CD4-positive, alpha-beta T cell (primary cell): ENCODE measurements around the gene CUZD1. TPM values are rescaled to one million over a fixed set of nuclear protein-coding genes. Genes with fewer than 3 reads are reported as not detected.

Source experiments
- ATAC-seq: fragments of 200-7000 bp; cut with Tn5 transposase; one replicate; pipeline ENCODE4 v1.10.0; 2022; ENCODE audit warnings: mild to moderate bottlenecking; ENCODE audit not compliant: poor library complexity
- CTCF ChIA-PET: fragments of 350-600 bp; sonication (Branson Sonifier 250); formaldehyde crosslinking; loops from one replicate; lab custom pipeline; 2021; ENCODE audit warnings: antibody characterized with exemption, inconsistent platforms; lab: Charles Lee
- POLR2A ChIA-PET: fragments of 350-600 bp; sonication (Branson Sonifier 250); formaldehyde crosslinking; loops from one replicate; lab custom pipeline; 2021; ENCODE audit warnings: antibody characterized with exemption, inconsistent platforms; lab: Charles Lee
- DNase-seq, 14 experiments: peaks; one replicate each; pipeline ENCODE4 v3.0.0-alpha.2; 2013 to 2020; ENCODE audit warnings: mixed read lengths in 2 of 14
- H3K27ac ChIP-seq, 2 donors: one replicate each; pipeline versions ENCODE4 v1.5.1 to v1.7.0; 2013; ENCODE audit warnings: low read length in 2 of 2, low read depth in 1 of 2, mild to moderate bottlenecking in 1 of 2
- H3K27me3 ChIP-seq, 2 experiments: 1 replicate in 1 of 2; 2 replicates in 1 of 2; pipeline versions ENCODE4 v1.6.1 to v1.7.0; 2013; ENCODE audit warnings: low read length in 2 of 2, control low read depth in 1 of 2, mild to moderate bottlenecking in 1 of 2, moderate library complexity in 1 of 2; ENCODE audit not compliant: insufficient read depth in 2 of 2, control insufficient read depth in 1 of 2
- H3K36me3 ChIP-seq: one replicate; pipeline ENCODE4 v1.6.1; 2013; ENCODE audit warnings: low read length, control low read depth; ENCODE audit not compliant: insufficient read depth
- H3K4me1 ChIP-seq: one replicate; pipeline ENCODE4 v1.6.1; 2013; ENCODE audit warnings: low read length, control low read depth; ENCODE audit not compliant: insufficient read depth
- H3K4me3 ChIP-seq: one replicate; pipeline ENCODE4 v1.5.1; 2013; ENCODE audit warnings: mild to moderate bottlenecking, low read length, moderate library complexity
- H3K9me3 ChIP-seq, 2 experiments: 1 replicate in 1 of 2; 2 replicates in 1 of 2; pipeline versions ENCODE4 v1.6.1 to v1.7.0; 2013; ENCODE audit warnings: low read length in 2 of 2, mild to moderate bottlenecking in 2 of 2, control low read depth in 1 of 2, moderate library complexity in 1 of 2; ENCODE audit not compliant: control insufficient read depth in 1 of 2, insufficient read depth in 1 of 2
- H3K27ac Mint-ChIP-seq: one replicate; pipeline ENCODE4 v1.8.0; 2020; ENCODE audit warnings: mixed read lengths
- H3K27me3 Mint-ChIP-seq: one replicate; pipeline ENCODE4 v1.8.0; 2021; ENCODE audit warnings: mixed read lengths
- H3K36me3 Mint-ChIP-seq: one replicate; pipeline ENCODE4 v1.8.0; 2021; ENCODE audit warnings: low read depth, mixed read lengths
- H3K4me1 Mint-ChIP-seq: one replicate; pipeline ENCODE4 v1.8.0; 2021; ENCODE audit warnings: low read depth, mixed read lengths
- H3K4me3 Mint-ChIP-seq: one replicate; pipeline ENCODE4 v1.8.0; 2020; ENCODE audit warnings: mild to moderate bottlenecking, mixed read lengths
- H3K9me3 Mint-ChIP-seq: one replicate; pipeline ENCODE4 v1.8.0; 2020; ENCODE audit warnings: mixed read lengths
- intact Hi-C, 2 experiments: fragments of 100-400 bp; cut with DNase I in 1 of 2; cut with micrococcal nuclease in 1 of 2; formaldehyde crosslinking; loops; one replicate each; pipeline versions ENCODE4 v1.15.1 to v1.9.0; 2023 to 2025; cut with DNase I, micrococcal nuclease
- total RNA-seq, 174 experiments: library from RNA in 2 of 174; stranded (reverse) in 2 of 174; gene quantifications; one replicate each; pipeline ENCODE4 v1.2.3 and lab custom pipeline; 2021 to 2026
- TF ChIP-seq, protein P1 (sequence below): fragments of 200-600 bp; IDR thresholded peaks from one replicate; pipeline ENCODE4 v1.8.0; 2022; ENCODE audit warnings: antibody characterized with exemption, mild to moderate bottlenecking

CUZD1 gene
- total RNA-seq, 2 experiments from 2014 or later, result 0.27 to 0.64 TPM

DNA sequence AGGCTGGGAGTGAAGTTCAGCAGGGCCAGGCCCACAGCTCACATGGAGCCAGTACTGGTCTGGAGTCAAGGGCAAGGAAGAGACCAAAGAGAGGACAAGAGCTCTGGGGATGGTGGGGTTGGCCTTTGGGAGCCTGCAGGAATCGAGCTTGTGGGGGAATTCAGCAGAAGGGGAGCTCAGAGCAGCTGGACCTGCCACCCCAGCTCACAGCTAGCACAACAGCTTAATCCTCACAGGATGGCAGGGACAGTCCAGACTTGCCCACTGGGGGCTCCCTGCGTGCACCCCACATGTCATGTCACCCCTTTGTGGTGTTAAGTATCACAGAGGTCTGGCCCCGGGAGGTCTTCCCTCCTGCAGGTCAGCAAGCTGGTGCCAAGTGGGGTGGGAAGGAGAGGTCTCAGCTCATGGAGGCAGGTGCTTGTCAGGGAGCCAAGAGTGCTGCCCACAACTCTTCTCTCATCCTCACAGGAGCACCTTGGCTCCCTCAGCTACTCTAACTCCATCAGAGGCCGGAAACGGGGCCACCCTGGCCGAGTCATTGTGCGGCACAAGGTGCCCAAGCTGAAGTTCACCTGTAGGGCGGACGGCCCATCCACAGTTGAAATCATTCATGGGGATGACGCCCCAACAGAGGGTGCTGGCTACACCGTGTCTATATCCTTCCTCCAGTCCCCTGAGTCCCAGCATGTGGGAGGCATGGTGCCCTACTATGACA is 22.5 kb downstream of the CUZD1 start:
- no peaks in the 10 kb centered on the region for H3K36me3 ChIP-seq
- no peak for ATAC-seq
- H3K27me3 Mint-ChIP-seq, result peaks cover 66% of the 10 kb centered on the region
- peaks cover 0 to 4% of the 10 kb centered on the region in 2 experiments for H3K9me3 ChIP-seq
- ChIA-PET CTCF (no interaction called here), POLR2A (no interaction called here)
- intact Hi-C loops, result no loop called here
- H3K27ac ChIP-seq, result no peak overlapping the region
- H3K4me1 ChIP-seq, result no peaks in the 10 kb centered on the region
- TF ChIP-seq, protein P1, sequence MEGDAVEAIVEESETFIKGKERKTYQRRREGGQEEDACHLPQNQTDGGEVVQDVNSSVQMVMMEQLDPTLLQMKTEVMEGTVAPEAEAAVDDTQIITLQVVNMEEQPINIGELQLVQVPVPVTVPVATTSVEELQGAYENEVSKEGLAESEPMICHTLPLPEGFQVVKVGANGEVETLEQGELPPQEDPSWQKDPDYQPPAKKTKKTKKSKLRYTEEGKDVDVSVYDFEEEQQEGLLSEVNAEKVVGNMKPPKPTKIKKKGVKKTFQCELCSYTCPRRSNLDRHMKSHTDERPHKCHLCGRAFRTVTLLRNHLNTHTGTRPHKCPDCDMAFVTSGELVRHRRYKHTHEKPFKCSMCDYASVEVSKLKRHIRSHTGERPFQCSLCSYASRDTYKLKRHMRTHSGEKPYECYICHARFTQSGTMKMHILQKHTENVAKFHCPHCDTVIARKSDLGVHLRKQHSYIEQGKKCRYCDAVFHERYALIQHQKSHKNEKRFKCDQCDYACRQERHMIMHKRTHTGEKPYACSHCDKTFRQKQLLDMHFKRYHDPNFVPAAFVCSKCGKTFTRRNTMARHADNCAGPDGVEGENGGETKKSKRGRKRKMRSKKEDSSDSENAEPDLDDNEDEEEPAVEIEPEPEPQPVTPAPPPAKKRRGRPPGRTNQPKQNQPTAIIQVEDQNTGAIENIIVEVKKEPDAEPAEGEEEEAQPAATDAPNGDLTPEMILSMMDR, result no peak
- no peaks in the 10 kb centered on the region for H3K36me3 Mint-ChIP-seq
- H3K27ac Mint-ChIP-seq, result no peak overlapping the region
- H3K4me3 ChIP-seq, result no peak overlapping the region
- H3K27me3 ChIP-seq, result peaks cover 22 to 25% of the 10 kb centered on the region in 2 experiments
- no peak overlapping the region for H3K4me3 Mint-ChIP-seq
- no peaks in the 10 kb centered on the region for H3K9me3 Mint-ChIP-seq
- H3K4me1 Mint-ChIP-seq, result no peaks in the 10 kb centered on the region
- DNase-seq, result no peak

DNA sequence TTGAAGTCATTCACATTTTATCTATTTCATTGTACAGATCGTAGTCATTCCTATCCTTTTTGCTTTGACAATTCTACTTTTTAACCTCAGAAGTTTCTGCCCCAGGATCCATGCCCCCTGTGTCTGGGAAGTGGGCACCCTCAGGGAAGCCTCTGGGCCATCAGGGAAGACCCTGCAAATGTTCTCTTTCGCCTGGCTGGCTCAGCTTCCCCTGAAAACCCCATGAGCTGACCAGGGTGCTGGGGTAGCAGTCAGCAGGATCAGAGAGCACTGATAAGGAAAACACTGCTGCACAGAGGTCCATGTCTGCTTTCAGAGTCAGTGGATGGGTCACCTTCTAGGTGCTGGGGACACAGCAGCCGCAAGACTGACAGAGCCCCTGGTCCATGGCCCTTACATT is 23.8 kb downstream of the CUZD1 start:
- no peaks in the 10 kb centered on the region for H3K4me1 ChIP-seq
- no peak overlapping the region for H3K4me3 ChIP-seq
- no peak overlapping the region for H3K27ac Mint-ChIP-seq
- H3K36me3 Mint-ChIP-seq, result no peaks in the 10 kb centered on the region
- no peaks in the 10 kb centered on the region for H3K9me3 Mint-ChIP-seq
- no peak overlapping the region for H3K27ac ChIP-seq
- H3K4me1 Mint-ChIP-seq, result no peaks in the 10 kb centered on the region
- TF ChIP-seq, protein P1, result no peak
- ATAC-seq (no peak), DNase-seq (no peak)
- ChIA-PET POLR2A (no interaction called here), CTCF (no interaction called here)
- peaks cover 75% of the 10 kb centered on the region for H3K27me3 Mint-ChIP-seq
- no peak overlapping the region for H3K4me3 Mint-ChIP-seq
- peaks cover 25 to 28% of the 10 kb centered on the region in 2 experiments for H3K27me3 ChIP-seq
- intact Hi-C loops, result no loop called here
- no peaks in the 10 kb centered on the region for H3K36me3 ChIP-seq
- peaks cover 0 to 4% of the 10 kb centered on the region in 2 experiments for H3K9me3 ChIP-seq

DNA sequence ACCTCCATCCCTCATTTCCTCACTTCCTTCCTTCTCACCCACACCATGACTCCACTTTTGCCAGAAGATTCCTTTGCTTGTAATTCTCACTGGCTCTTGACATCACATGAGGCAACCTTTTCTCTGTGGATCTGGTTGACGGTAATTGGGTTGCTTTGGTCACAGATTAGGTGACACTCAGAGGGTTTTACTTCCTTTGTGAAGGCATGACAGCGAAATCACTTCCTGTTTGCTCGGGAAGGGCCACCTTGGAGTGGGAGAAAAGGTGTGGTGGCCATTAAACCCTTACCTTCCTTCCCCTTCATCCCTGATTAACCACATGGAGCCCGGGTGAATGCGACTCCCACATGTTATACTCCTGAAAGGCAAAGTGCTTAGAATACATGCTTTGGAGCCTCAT is 30.2 kb downstream of the CUZD1 start:
- H3K4me1 Mint-ChIP-seq, result no peaks in the 10 kb centered on the region
- TF ChIP-seq, protein P1, result no peak
- no peaks in the 10 kb centered on the region for H3K9me3 Mint-ChIP-seq
- ATAC-seq (no peak), DNase-seq (no peak)
- H3K27ac ChIP-seq, result no peak overlapping the region
- H3K27me3 ChIP-seq, result peaks cover 13 to 15% of the 10 kb centered on the region in 2 experiments
- no peak overlapping the region for H3K4me3 ChIP-seq
- H3K36me3 ChIP-seq, result no peaks in the 10 kb centered on the region
- ChIA-PET CTCF (no interaction called here), POLR2A (no interaction called here)
- no peaks in the 10 kb centered on the region for H3K36me3 Mint-ChIP-seq
- H3K9me3 ChIP-seq, result no peaks in the 10 kb centered on the region
- intact Hi-C loops, result no loop called here
- no peak overlapping the region for H3K27ac Mint-ChIP-seq
- H3K27me3 Mint-ChIP-seq, result peaks cover 60% of the 10 kb centered on the region
- H3K4me3 Mint-ChIP-seq, result no peak overlapping the region
- H3K4me1 ChIP-seq, result no peaks in the 10 kb centered on the region
